SK-N-SH (cell line): ENCODE measurements around the gene SCAMP2. TPM values are rescaled to one million over a fixed set of nuclear protein-coding genes. Genes with fewer than 3 reads are reported as not detected.

Experiments
- CTCF ChIA-PET: fragments of 300-600, 350-600 bp; formaldehyde crosslinking; extraction: SDS; loops from one replicate; lab custom pipeline; 2021; lab: Yijun Ruan, JAX
- POLR2A ChIA-PET: fragments of 350-600 bp; sonication (Branson Sonifier 250); formaldehyde crosslinking; extraction: SDS; loops from one replicate; lab custom pipeline; 2020; ENCODE audit warnings: antibody characterized with exemption, inconsistent platforms; lab: Yijun Ruan, JAX
- DNase-seq: peaks from one replicate; pipeline ENCODE4 v3.0.0; 2012
- H2AFZ ChIP-seq: fragments of 200-600 bp; sonication (generic); 2 replicates; pipeline ENCODE4 v1.8.1; 2016; ENCODE audit warnings: antibody characterized with exemption, mild to moderate bottlenecking, low read depth
- H3F3A ChIP-seq: fragments of 200-600 bp; sonication (generic); replicated peaks from 2 replicates; pipeline ENCODE3; 2016; ENCODE audit warnings: antibody characterized with exemption, mild to moderate bottlenecking; ENCODE audit not compliant: insufficient read depth
- H3K27ac ChIP-seq, 2 experiments: fragments of 200-500 bp in 1 of 2; fragments of 200-600 bp in 1 of 2; sonication (Bioruptor generic) in 1 of 2; sonication (generic), shearing (Covaris generic) in 1 of 2; 2 replicates each; pipeline versions ENCODE4 v1.5.1 to v1.6.1; 2014 to 2016; ENCODE audit warnings: low read depth in 2 of 2, inconsistent platforms in 1 of 2, low read length in 1 of 2, mild to moderate bottlenecking in 1 of 2, mixed read lengths in 1 of 2
- H3K27me3 ChIP-seq: fragments of 200-600 bp; sonication (generic), shearing (Covaris generic); 2 replicates; pipeline ENCODE4 v1.6.1; 2016; ENCODE audit warnings: mixed run types; ENCODE audit not compliant: insufficient read depth
- H3K36me3 ChIP-seq, 2 experiments: fragments of 200-500 bp in 1 of 2; fragments of 200-600 bp in 1 of 2; sonication (Bioruptor generic) in 1 of 2; sonication (generic) in 1 of 2; replicated peaks in 1 of 2; 2 replicates each; pipeline versions ENCODE3 to v1.5.1; 2014 to 2016; ENCODE audit warnings: low read length in 1 of 2, mild to moderate bottlenecking in 1 of 2; ENCODE audit not compliant: insufficient read depth in 2 of 2, control insufficient read depth in 1 of 2
- H3K4me1 ChIP-seq, 2 experiments: fragments of 200-500 bp in 1 of 2; fragments of 200-600 bp in 1 of 2; sonication (Bioruptor generic) in 1 of 2; sonication (generic), shearing (Covaris generic) in 1 of 2; 2 replicates each; pipeline versions ENCODE4 v1.5.1 to v1.6.1; 2014 to 2016; ENCODE audit warnings: low read depth in 1 of 2, low read length in 1 of 2, mixed run types in 1 of 2; ENCODE audit not compliant: insufficient read depth in 2 of 2, control insufficient read depth in 1 of 2
- H3K4me2 ChIP-seq: fragments of 200-600 bp; sonication (generic), shearing (Covaris generic); 2 replicates; pipeline ENCODE4 v1.6.1; 2017; ENCODE audit warnings: mixed run types
- H3K4me3 ChIP-seq, 2 experiments: fragments of 200-500 bp in 1 of 2; fragments of 200-600 bp in 1 of 2; sonication (Bioruptor generic) in 1 of 2; sonication (generic), shearing (Covaris generic) in 1 of 2; 2 replicates each; pipeline versions ENCODE4 v1.5.1 to v1.8.1; 2014 to 2016; ENCODE audit warnings: low read depth in 2 of 2, inconsistent platforms in 1 of 2, low read length in 1 of 2, mild to moderate bottlenecking in 1 of 2, mixed read lengths in 1 of 2, moderate library complexity in 1 of 2
- H3K79me2 ChIP-seq: fragments of 200-600 bp; sonication (generic); 2 replicates; pipeline ENCODE4 v1.8.1; 2017; ENCODE audit warnings: mild to moderate bottlenecking; ENCODE audit not compliant: insufficient read depth
- H3K9ac ChIP-seq: fragments of 200-600 bp; sonication (generic); 2 replicates; pipeline ENCODE4 v1.6.1; 2017; ENCODE audit warnings: mixed run types
- H3K9me2 ChIP-seq: fragments of 200-600 bp; sonication (generic); 2 replicates; pipeline ENCODE4 v1.6.1; 2017; ENCODE audit warnings: mixed run types
- H3K9me3 ChIP-seq: fragments of 200-600 bp; sonication (generic); 2 replicates; pipeline ENCODE4 v1.6.1; 2017; ENCODE audit warnings: mixed run types, mild to moderate bottlenecking, moderate library complexity
- H4K20me1 ChIP-seq: fragments of 200-600 bp; sonication (generic); 2 replicates; pipeline ENCODE4 v1.6.1; 2017; ENCODE audit warnings: mild to moderate bottlenecking, mixed run types; ENCODE audit not compliant: insufficient read depth
- ELF1 ChIP-seq: IDR thresholded peaks from 2 replicates; pipeline ENCODE4 v1.4.0; 2012
- EP300 ChIP-seq, 2 experiments: IDR thresholded peaks; 2 replicates each; pipeline versions ENCODE4 v1.4.0 to v1.6.1; 2012; ENCODE audit warnings: borderline replicate concordance in 1 of 2, low read depth in 1 of 2, low read length in 1 of 2
- EZH2phosphoT487 ChIP-seq: fragments of 200-600 bp; sonication (generic); IDR thresholded peaks from 2 replicates; pipeline ENCODE4 v1.6.1; 2017; ENCODE audit warnings: low read depth, mixed run types, mild to moderate bottlenecking, antibody characterized with exemption, moderate library complexity, borderline replicate concordance
- FOSL2 ChIP-seq: IDR thresholded peaks from 2 replicates; pipeline ENCODE4 v1.4.0; 2012; ENCODE audit warnings: low read depth, mild to moderate bottlenecking, moderate library complexity, borderline replicate concordance
- FOXM1 ChIP-seq: IDR thresholded peaks from 2 replicates; pipeline ENCODE4 v1.4.0; 2012; ENCODE audit warnings: low read depth, mild to moderate bottlenecking
- GABPA ChIP-seq: IDR thresholded peaks from 2 replicates; pipeline ENCODE4 v1.4.0; 2012; ENCODE audit warnings: low read depth, mild to moderate bottlenecking
- IRF3 ChIP-seq: fragments of 150-350 bp; IDR thresholded peaks from 2 replicates; pipeline ENCODE4 v1.6.1; 2016; ENCODE audit warnings: mild to moderate bottlenecking, low read depth, low read length
- MAX ChIP-seq: IDR thresholded peaks from 2 replicates; pipeline ENCODE4 v1.4.0; 2012; ENCODE audit warnings: low read depth
- MEF2A ChIP-seq: IDR thresholded peaks from 2 replicates; pipeline ENCODE4 v1.4.0; 2012; ENCODE audit warnings: low read depth, borderline replicate concordance
- PBX3 ChIP-seq: IDR thresholded peaks from 2 replicates; pipeline ENCODE4; 2012
- POLR2AphosphoS5 ChIP-seq: IDR thresholded peaks from 2 replicates; pipeline ENCODE4 v1.6.1; 2012; ENCODE audit warnings: low read depth, low read length
- RAD21 ChIP-seq: IDR thresholded peaks from 2 replicates; pipeline ENCODE4 v1.6.1; 2012; ENCODE audit warnings: mild to moderate bottlenecking, low read length
- RCOR1 ChIP-seq: fragments of 150-350 bp; IDR thresholded peaks from 2 replicates; pipeline ENCODE4 v1.6.1; 2017; ENCODE audit warnings: antibody characterized with exemption, low read length
- SIN3A ChIP-seq: IDR thresholded peaks from 2 replicates; pipeline ENCODE4 v1.6.1; 2012; ENCODE audit warnings: low read depth, mild to moderate bottlenecking, low read length, moderate library complexity, borderline replicate concordance
- SMC3 ChIP-seq: IDR thresholded peaks from 2 replicates; pipeline ENCODE4 v1.6.1; 2012; ENCODE audit warnings: low read depth, low read length, improper control_type of control experiment
- TCF12 ChIP-seq: IDR thresholded peaks from 2 replicates; pipeline ENCODE4 v1.4.0; 2012
- YY1 ChIP-seq: IDR thresholded peaks from 2 replicates; pipeline ENCODE4 v1.4.0; 2012; ENCODE audit warnings: low read depth, mild to moderate bottlenecking
- WGBS: methylation state at CpG from one replicate; pipeline ENCODE4 v1.1.6; 2017; ENCODE audit warnings: low lambda C conversion rate; 5-methylcytosine and 5-hydroxymethylcytosine counted together
- polyA plus RNA-seq, 3 experiments: library from polyadenylated mRNA; depleted of rRNA; stranded (reverse); fragments of >200 nt; gene quantifications; 2 replicates each; pipeline ENCODE4 v1.2.3, GENCODE V29; 2012

Gene SCAMP2
- polyA plus RNA-seq, 1 of the 3 experiments (the other 2 are of a cell fraction) = 88.1 TPM

GRCh38 chr15:74906067-74906449, 32.9 kb upstream of the SCAMP2 start:
- Histone ChIP-seq H2AFZ (peak overlapping the region; percentile 88), H3K27ac (peak overlapping the region; percentile 58 to 84), H3K4me3 (peak overlapping the region; percentile 86 to 89), H4K20me1 (no peaks in the 10 kb centered on the region; the same call in 1 of the 2 replicates), H3K9me2 (no peaks in the 10 kb centered on the region), H3K9me3 (no peaks in the 10 kb centered on the region), H3K9ac (peak overlapping the region; percentile 88), H3K79me2 (peaks cover 28% of the 10 kb centered on the region), H3F3A (peaks cover 9% of the 10 kb centered on the region), H3K27me3 (no peaks in the 10 kb centered on the region), H3K36me3 (peaks cover 27 to 35% of the 10 kb centered on the region in 2 experiments), H3K4me2 (peak overlapping the region; percentile 90), H3K4me1 (peaks cover 7 to 21% of the 10 kb centered on the region in 2 experiments; a peak in 3 of 4 replicates)
- 2% methylated on average over 7 of the region's 20 CpGs for WGBS
- TF ChIP-seq POLR2AphosphoS5 = no peak; the same call in 1 of the 2 replicates
- TF ChIP-seq EP300 (IDR thresholded peaks at IDR 0.05; ENCODE audit: borderline replicate concordance in 1 of 2, low read depth in 1 of 2, low read length in 1 of 2) = no peak
- TF ChIP-seq ELF1 = no peak
- TF ChIP-seq EZH2phosphoT487 = no peak
- TF ChIP-seq FOSL2 = no peak
- TF ChIP-seq MEF2A = no peak
- TF ChIP-seq PBX3 = no peak
- no peak for TF ChIP-seq MAX
- TF ChIP-seq TCF12 = no peak
- TF ChIP-seq SIN3A = no peak
- no peak for TF ChIP-seq FOXM1
- TF ChIP-seq YY1 = no peak
- no peak for TF ChIP-seq IRF3
- no peak for TF ChIP-seq RCOR1
- no peak for TF ChIP-seq RAD21
- TF ChIP-seq GABPA = no peak
- no peak for TF ChIP-seq SMC3
- POLR2A ChIA-PET = interaction anchor here (1.0 to 3.0 kb wide), 10 partner anchors 9 to 135 kb away, joined by 4 to 17 read pairs (median 6); partner anchors contain the start of genes MPI, RPP25 and SCAMP5
- CTCF ChIA-PET = interaction anchor here (0.7 to 2.5 kb wide), 11 partner anchors 9 to 299 kb away, joined by 3 to 22 read pairs (median 4); partner anchors contain the start of genes COX5A and CSK
- no peak for DNase-seq
